Large intestine (tissue), 3 donors: ENCODE results near the gene MYOF. TPM values are rescaled to one million over a fixed set of nuclear protein-coding genes. Genes with fewer than 3 reads are reported as not detected.
A peak's percentile ranks its signal among the peaks of the same experiment; 100 is the strongest.
"Not testable (repeated sequence)": the region's sequence is repeated elsewhere in the genome, so short reads cannot be mapped to it uniquely, and the experiment has no call there.

ENCODE experiments used
- DNase-seq, 2 donors: peaks; one replicate each; pipeline versions ENCODE4 v3.0.0 to v3.0.0-alpha.2; 2013
- H3K27ac ChIP-seq: one replicate; pipeline ENCODE4 v1.5.1; 2013; ENCODE audit warnings: low read length
- H3K27me3 ChIP-seq: 2 replicates; pipeline ENCODE4 v1.6.1; 2013; ENCODE audit warnings: low read length; ENCODE audit not compliant: control insufficient read depth, insufficient read depth
- H3K36me3 ChIP-seq: 2 replicates; pipeline ENCODE4 v1.6.1; 2013; ENCODE audit warnings: low read length; ENCODE audit not compliant: control insufficient read depth, insufficient read depth
- H3K4me1 ChIP-seq: one replicate; pipeline ENCODE4 v1.6.1; 2013; ENCODE audit warnings: low read length; ENCODE audit not compliant: control insufficient read depth, insufficient read depth
- H3K4me3 ChIP-seq: one replicate; pipeline ENCODE4 v1.5.1; 2013; ENCODE audit warnings: low read length
- H3K9me3 ChIP-seq: one replicate; pipeline ENCODE4 v1.6.1; 2013; ENCODE audit warnings: mild to moderate bottlenecking, low read depth, low read length, moderate library complexity; ENCODE audit not compliant: control insufficient read depth
- WGBS: methylation state at CpG from one replicate; pipeline ENCODE4 v1.1.5; 2013; ENCODE audit warnings: low lambda C conversion rate; ENCODE audit not compliant: insufficient coverage; 5-methylcytosine and 5-hydroxymethylcytosine counted together
- polyA plus RNA-seq: library from polyadenylated mRNA; unstranded; fragments of 120-200 nt; gene quantifications from one replicate; pipeline ENCODE4 v1.2.1, GENCODE V29; 2013

Gene MYOF
- polyA plus RNA-seq, 1 donor, result 31.6 TPM

- not testable (repeated sequence) for H3K36me3 ChIP-seq, H3K4me3 ChIP-seq, H3K9me3 ChIP-seq, H3K27ac ChIP-seq, H3K27me3 ChIP-seq, DNase-seq
- peaks cover 37% of the 10 kb centered on the region for H3K4me1 ChIP-seq
- no CpG with 5 or more reads among the region's 4 CpGs for WGBS
These were observed 14.5 kb downstream of the MYOF start for GRCh38 chr10:93467635-93468034.

- WGBS, result no CpG with 5 or more reads among the region's 8 CpGs
- Histone ChIP-seq H3K4me1 (peaks cover 30% of the 10 kb centered on the region), H3K27me3 (no peaks in the 10 kb centered on the region), H3K36me3 (peaks cover 3% of the 10 kb centered on the region), H3K27ac (peak overlapping the region; percentile 51), H3K9me3 (no peaks in the 10 kb centered on the region), H3K4me3 (no peak overlapping the region)
- DNase-seq, result peak; percentile 50 to 63
These were observed 16.1 kb downstream of the MYOF start for GRCh38 chr10:93465806-93466675.

- H3K27ac ChIP-seq, result peak overlapping the region; percentile 14
- DNase-seq, result no peak
- peaks cover 5% of the 10 kb centered on the region for H3K36me3 ChIP-seq
- 88% methylated on average over 2 of the region's 5 CpGs for WGBS
- no peak overlapping the region for H3K4me3 ChIP-seq
- H3K9me3 ChIP-seq, result no peaks in the 10 kb centered on the region
- H3K27me3 ChIP-seq, result no peaks in the 10 kb centered on the region
- H3K4me1 ChIP-seq, result peaks cover 25% of the 10 kb centered on the region
These were observed 17.3 kb downstream of the MYOF start for GRCh38 chr10:93464776-93465388.

GRCh38 chr10:93463723-93464476, 18.2 kb downstream of the MYOF start:
- peaks cover 30% of the 10 kb centered on the region for H3K4me1 ChIP-seq
- H3K9me3 ChIP-seq, result no peaks in the 10 kb centered on the region
- peak in 1 of 2 donors; percentile 51 for DNase-seq
- no peaks in the 10 kb centered on the region for H3K27me3 ChIP-seq
- no peak overlapping the region for H3K4me3 ChIP-seq
- peaks cover 6% of the 10 kb centered on the region for H3K36me3 ChIP-seq
- peak overlapping the region; percentile 14 for H3K27ac ChIP-seq
- WGBS, result no CpG with 5 or more reads among the region's 6 CpGs

GRCh38 chr10:93462881-93463280, 19.3 kb downstream of the MYOF start:
- Histone ChIP-seq H3K27me3 (no peaks in the 10 kb centered on the region), H3K9me3 (no peaks in the 10 kb centered on the region), H3K27ac (no peak overlapping the region), H3K4me3 (no peak overlapping the region), H3K36me3 (peaks cover 3% of the 10 kb centered on the region), H3K4me1 (peaks cover 38% of the 10 kb centered on the region)
- WGBS, result 86% methylated on average over 1 of the region's 9 CpGs
- no peak for DNase-seq

GRCh38 chr10:93462371-93462770, 19.8 kb downstream of the MYOF start:
- Histone ChIP-seq H3K9me3 (no peaks in the 10 kb centered on the region), H3K4me3 (no peak overlapping the region), H3K27me3 (no peaks in the 10 kb centered on the region), H3K4me1 (peaks cover 43% of the 10 kb centered on the region), H3K27ac (no peak overlapping the region), H3K36me3 (peaks cover 3% of the 10 kb centered on the region)
- WGBS, result no CpG with 5 or more reads among the region's 2 CpGs
- DNase-seq, result no peak

- H3K27ac ChIP-seq, result no peak overlapping the region
- H3K9me3 ChIP-seq, result no peaks in the 10 kb centered on the region
- H3K36me3 ChIP-seq, result peaks cover 3% of the 10 kb centered on the region
- WGBS, result no CpG with 5 or more reads among the region's 1 CpG
- H3K4me1 ChIP-seq, result peaks cover 47% of the 10 kb centered on the region
- DNase-seq, result no peak
- no peak overlapping the region for H3K4me3 ChIP-seq
- H3K27me3 ChIP-seq, result no peaks in the 10 kb centered on the region
These were observed 20.3 kb downstream of the MYOF start for GRCh38 chr10:93461807-93462178.

GRCh38 chr10:93461109-93461806, 20.9 kb downstream of the MYOF start:
- no peak overlapping the region for H3K4me3 ChIP-seq
- H3K9me3 ChIP-seq, result no peaks in the 10 kb centered on the region
- peaks cover 3% of the 10 kb centered on the region for H3K36me3 ChIP-seq
- 75% methylated on average over 1 of the region's 4 CpGs for WGBS
- H3K27me3 ChIP-seq, result no peaks in the 10 kb centered on the region
- H3K4me1 ChIP-seq, result peaks cover 45% of the 10 kb centered on the region
- H3K27ac ChIP-seq, result no peak overlapping the region
- no peak for DNase-seq

GRCh38 chr10:93459466-93459865, 22.7 kb downstream of the MYOF start:
- H3K27ac ChIP-seq, result peak overlapping the region; percentile 85
- no CpG with 5 or more reads among the region's 3 CpGs for WGBS
- H3K36me3 ChIP-seq, result peaks cover 6% of the 10 kb centered on the region
- no peaks in the 10 kb centered on the region for H3K9me3 ChIP-seq
- H3K4me1 ChIP-seq, result peaks cover 35% of the 10 kb centered on the region
- no peak for DNase-seq
- H3K4me3 ChIP-seq, result no peak overlapping the region
- H3K27me3 ChIP-seq, result no peaks in the 10 kb centered on the region

- H3K27me3 ChIP-seq, result no peaks in the 10 kb centered on the region
- DNase-seq, result peak; percentile 87 to 92
- peaks cover 28% of the 10 kb centered on the region for H3K4me1 ChIP-seq
- WGBS, result no CpG with 5 or more reads among the region's 6 CpGs
- no peaks in the 10 kb centered on the region for H3K9me3 ChIP-seq
- H3K27ac ChIP-seq, result peak overlapping the region; percentile 85
- peak overlapping the region; percentile 17 for H3K4me3 ChIP-seq
- peaks cover 7% of the 10 kb centered on the region for H3K36me3 ChIP-seq
These were observed 23.3 kb downstream of the MYOF start for GRCh38 chr10:93458821-93459257.
